ENCODE results near the gene ACTN4. TPM values are rescaled to one million over a fixed set of nuclear protein-coding genes. Genes with fewer than 3 reads are reported as not detected.

The ACTN4 gene
- total and polyA plus RNA-seq, 2 donors (not counting 3 experiments of a cell fraction or from before 2014, with no cell fraction given), result 313 to 748 TPM

GRCh38 chr19:38703509-38703908 is 56.1 kb downstream of the ACTN4 start:
- POLR2A ChIA-PET, result interaction anchor here (0.6 kb wide), 1 partner anchor 383 kb away, joined by 8 read pairs; no protein-coding TSS in a partner anchor
- BruUV-seq (replicated peaks), result no TSS peak
- H3K9ac ChIP-seq (replicated peaks; ENCODE audit: extremely low read depth, insufficient read depth, low read length), result no peak overlapping the region
- H3K4me1 ChIP-seq (ENCODE audit: control insufficient read depth, extremely low read depth, insufficient read depth, low read length), result peaks cover 28% of the 10 kb centered on the region
- H3K27ac ChIP-seq (ENCODE audit: insufficient read depth, low read depth, low read length), result no peak overlapping the region
- H3K79me2 ChIP-seq (ENCODE audit: control insufficient read depth, insufficient read depth, low read length), result peaks cover 42% of the 10 kb centered on the region
- DNase-seq (ENCODE audit: low read depth, low spot score) (no peak), FAIRE-seq (no peak)
- H3K4me2 ChIP-seq (ENCODE audit: insufficient read depth, low read length), result no peak overlapping the region
- H3K27me3 ChIP-seq (ENCODE audit: control insufficient read depth in 2 of 2, insufficient read depth in 2 of 2, low read length in 2 of 2), result no peaks in the 10 kb centered on the region
- CTCF ChIA-PET, result interaction anchor here (0.7 to 0.9 kb wide), 3 partner anchors 10 to 54 kb away, joined by 3 read pairs; no protein-coding TSS in a partner anchor
- H3K9me3 ChIP-seq (replicated peaks; ENCODE audit: control insufficient read depth, insufficient read depth, low read length), result no peaks in the 10 kb centered on the region
- H2AFZ ChIP-seq (ENCODE audit: low read depth, low read length), result no peak overlapping the region
- dilution Hi-C loops (cut with MboI; ENCODE audit: extremely low pct_ligation_motif_present, low sequenced_read_pairs), result no loop called here
- peaks cover 17 to 64% of the 10 kb centered on the region in 2 experiments for H3K36me3 ChIP-seq (ENCODE audit: control insufficient read depth in 2 of 2, extremely low read depth in 1 of 2, insufficient read depth in 2 of 2, low read length in 2 of 2)
- H3K4me3 ChIP-seq (replicated peaks in 1 of 3; ENCODE audit: insufficient read depth in 1 of 3, low read depth in 1 of 3, low read length in 3 of 3), result no peak overlapping the region
- H3K9me1 ChIP-seq (replicated peaks; ENCODE audit: control insufficient read depth, extremely low read depth, insufficient read depth, low read length), result no peaks in the 10 kb centered on the region
- no peaks in the 10 kb centered on the region for H4K20me1 ChIP-seq (replicated peaks; ENCODE audit: control insufficient read depth, extremely low read depth, insufficient read depth, low read length)
- intact Hi-C loops (cut with micrococcal nuclease), result loop anchor here (10.0 kb wide), 1 partner anchor 299 kb away; the partner anchor contains the start of gene FAM98C
- TF ChIP-seq GATA2 (IDR thresholded peaks at IDR 0.05; ENCODE audit: insufficient read depth, insufficient read length, low read depth, low read length) (no peak), EZH2 (IDR thresholded peaks at IDR 0.05; ENCODE audit: borderline replicate concordance, low read depth, low read length, severe bottlenecking) (no peak), FOS (IDR thresholded peaks at IDR 0.05; ENCODE audit: borderline replicate concordance, insufficient read depth, low read length) (no peak), POLR2A (IDR thresholded peaks at IDR 0.05; ENCODE audit: low read depth, low read length) (no peak), MAX (IDR thresholded peaks at IDR 0.05; ENCODE audit: insufficient read depth, insufficient read length) (no peak), POLR2AphosphoS5 (IDR thresholded peaks at IDR 0.05; ENCODE audit: insufficient read depth, low read depth, low read length) (no peak), JUN (IDR thresholded peaks at IDR 0.05; ENCODE audit: borderline replicate concordance, insufficient read depth, insufficient read length, low read depth) (no peak)
- TF ChIP-seq, protein P1, sequence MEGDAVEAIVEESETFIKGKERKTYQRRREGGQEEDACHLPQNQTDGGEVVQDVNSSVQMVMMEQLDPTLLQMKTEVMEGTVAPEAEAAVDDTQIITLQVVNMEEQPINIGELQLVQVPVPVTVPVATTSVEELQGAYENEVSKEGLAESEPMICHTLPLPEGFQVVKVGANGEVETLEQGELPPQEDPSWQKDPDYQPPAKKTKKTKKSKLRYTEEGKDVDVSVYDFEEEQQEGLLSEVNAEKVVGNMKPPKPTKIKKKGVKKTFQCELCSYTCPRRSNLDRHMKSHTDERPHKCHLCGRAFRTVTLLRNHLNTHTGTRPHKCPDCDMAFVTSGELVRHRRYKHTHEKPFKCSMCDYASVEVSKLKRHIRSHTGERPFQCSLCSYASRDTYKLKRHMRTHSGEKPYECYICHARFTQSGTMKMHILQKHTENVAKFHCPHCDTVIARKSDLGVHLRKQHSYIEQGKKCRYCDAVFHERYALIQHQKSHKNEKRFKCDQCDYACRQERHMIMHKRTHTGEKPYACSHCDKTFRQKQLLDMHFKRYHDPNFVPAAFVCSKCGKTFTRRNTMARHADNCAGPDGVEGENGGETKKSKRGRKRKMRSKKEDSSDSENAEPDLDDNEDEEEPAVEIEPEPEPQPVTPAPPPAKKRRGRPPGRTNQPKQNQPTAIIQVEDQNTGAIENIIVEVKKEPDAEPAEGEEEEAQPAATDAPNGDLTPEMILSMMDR (IDR thresholded peaks at IDR 0.05; ENCODE audit: extremely low read depth in 1 of 2, insufficient read depth in 1 of 2, low read depth in 1 of 2, low read length in 2 of 2), result no peak
